Activated CD8-positive, alpha-beta T cell treated with anti-CD3 and anti-CD28 coated beads for 36 hours (primary cell): Measurements from ENCODE around the gene MGAT4A. TPM values are rescaled to one million over a fixed set of nuclear protein-coding genes. Genes with fewer than 3 reads are reported as not detected.

ENCODE experiments used
- ATAC-seq: fragments of 200-7000 bp; cut with Tn5 transposase; one replicate; pipeline ENCODE4 v1.10.0; 2021; ENCODE audit warnings: mild to moderate bottlenecking, moderate library complexity
- CTCF ChIA-PET: fragments of 350-600 bp; sonication (Branson Sonifier 250); formaldehyde crosslinking; loops from one replicate; lab custom pipeline; 2021; ENCODE audit warnings: antibody characterized with exemption; lab: Charles Lee
- POLR2A ChIA-PET: fragments of 350-600 bp; sonication (Branson Sonifier 250); formaldehyde crosslinking; loops from one replicate; lab custom pipeline; 2021; ENCODE audit warnings: antibody characterized with exemption; lab: Charles Lee
- DNase-seq: peaks from one replicate; pipeline ENCODE4 v3.0.0-alpha.2; 2020
- H3K27ac Mint-ChIP-seq: one replicate; pipeline ENCODE4 v1.8.0; 2021; ENCODE audit warnings: mild to moderate bottlenecking, mixed read lengths
- H3K27me3 Mint-ChIP-seq: one replicate; pipeline ENCODE4 v1.8.0; 2021; ENCODE audit warnings: mixed read lengths
- H3K36me3 Mint-ChIP-seq: one replicate; pipeline ENCODE4 v1.8.0; 2021; ENCODE audit warnings: low read depth, mixed read lengths
- H3K4me1 Mint-ChIP-seq: one replicate; pipeline ENCODE4 v1.8.0; 2021; ENCODE audit warnings: low read depth, mixed read lengths
- H3K4me3 Mint-ChIP-seq: one replicate; pipeline ENCODE4 v1.8.0; 2021; ENCODE audit warnings: mild to moderate bottlenecking, moderate library complexity, mixed read lengths
- H3K9me3 Mint-ChIP-seq: one replicate; pipeline ENCODE4 v1.8.0; 2021; ENCODE audit warnings: mixed read lengths
- intact Hi-C: fragments of 100-400 bp; cut with micrococcal nuclease; formaldehyde crosslinking; loops from one replicate; pipeline ENCODE4 v1.10.0; 2022
- total RNA-seq, 2 experiments: library from RNA; stranded (reverse); gene quantifications; one replicate each; pipeline ENCODE4 v1.2.3, GENCODE V29; 2021
- TF ChIP-seq, protein P1 (sequence below): fragments of 200-600 bp; IDR thresholded peaks from one replicate; pipeline ENCODE4 v1.8.0; 2022; ENCODE audit warnings: antibody characterized with exemption, mild to moderate bottlenecking

MGAT4A gene
- total RNA-seq, 2 experiments from 2014 or later, result 57.6 to 59.0 TPM

DNA sequence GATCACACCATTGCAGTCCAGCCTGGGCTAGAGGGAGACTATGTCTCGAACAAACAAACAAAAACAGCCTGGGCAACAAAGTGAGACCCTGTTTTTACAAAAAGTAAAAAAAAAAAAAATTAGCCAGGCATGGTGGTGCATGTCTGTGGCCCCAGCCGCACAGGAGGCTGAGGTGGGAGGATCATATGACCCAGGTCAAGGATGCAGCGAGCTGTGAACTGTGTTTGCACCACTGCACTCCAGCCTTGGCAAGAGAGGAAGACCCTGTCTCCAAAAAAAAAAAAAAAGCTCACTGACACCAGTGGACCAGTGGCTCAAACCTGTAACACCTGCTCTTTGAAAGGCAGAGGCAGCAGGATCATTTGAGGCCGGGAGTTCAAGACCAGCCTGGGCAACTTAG is 82.5 kb downstream of the MGAT4A start:
- TF ChIP-seq, protein P1, sequence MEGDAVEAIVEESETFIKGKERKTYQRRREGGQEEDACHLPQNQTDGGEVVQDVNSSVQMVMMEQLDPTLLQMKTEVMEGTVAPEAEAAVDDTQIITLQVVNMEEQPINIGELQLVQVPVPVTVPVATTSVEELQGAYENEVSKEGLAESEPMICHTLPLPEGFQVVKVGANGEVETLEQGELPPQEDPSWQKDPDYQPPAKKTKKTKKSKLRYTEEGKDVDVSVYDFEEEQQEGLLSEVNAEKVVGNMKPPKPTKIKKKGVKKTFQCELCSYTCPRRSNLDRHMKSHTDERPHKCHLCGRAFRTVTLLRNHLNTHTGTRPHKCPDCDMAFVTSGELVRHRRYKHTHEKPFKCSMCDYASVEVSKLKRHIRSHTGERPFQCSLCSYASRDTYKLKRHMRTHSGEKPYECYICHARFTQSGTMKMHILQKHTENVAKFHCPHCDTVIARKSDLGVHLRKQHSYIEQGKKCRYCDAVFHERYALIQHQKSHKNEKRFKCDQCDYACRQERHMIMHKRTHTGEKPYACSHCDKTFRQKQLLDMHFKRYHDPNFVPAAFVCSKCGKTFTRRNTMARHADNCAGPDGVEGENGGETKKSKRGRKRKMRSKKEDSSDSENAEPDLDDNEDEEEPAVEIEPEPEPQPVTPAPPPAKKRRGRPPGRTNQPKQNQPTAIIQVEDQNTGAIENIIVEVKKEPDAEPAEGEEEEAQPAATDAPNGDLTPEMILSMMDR, result no peak
- H3K36me3 Mint-ChIP-seq, result peaks cover 40% of the 10 kb centered on the region
- no peak for ATAC-seq
- H3K27ac Mint-ChIP-seq, result no peak overlapping the region
- H3K4me3 Mint-ChIP-seq, result no peak overlapping the region
- peaks cover 56% of the 10 kb centered on the region for H3K4me1 Mint-ChIP-seq
- peaks cover 6% of the 10 kb centered on the region for H3K9me3 Mint-ChIP-seq
- CTCF ChIA-PET, result interaction anchor here (1.0 to 2.0 kb wide), 17 partner anchors 10 to 525 kb away, joined by 3 to 21 read pairs (median 8); no protein-coding TSS in a partner anchor
- POLR2A ChIA-PET, result interaction anchor here (0.7 kb wide), 1 partner anchor 504 kb away, joined by 3 read pairs; no protein-coding TSS in a partner anchor
- no peaks in the 10 kb centered on the region for H3K27me3 Mint-ChIP-seq
- intact Hi-C loops, result loop anchor here (2.0 to 5.0 kb wide), 2 partner anchors 119 to 188 kb away; no protein-coding TSS in a partner anchor
- no peak for DNase-seq

DNA sequence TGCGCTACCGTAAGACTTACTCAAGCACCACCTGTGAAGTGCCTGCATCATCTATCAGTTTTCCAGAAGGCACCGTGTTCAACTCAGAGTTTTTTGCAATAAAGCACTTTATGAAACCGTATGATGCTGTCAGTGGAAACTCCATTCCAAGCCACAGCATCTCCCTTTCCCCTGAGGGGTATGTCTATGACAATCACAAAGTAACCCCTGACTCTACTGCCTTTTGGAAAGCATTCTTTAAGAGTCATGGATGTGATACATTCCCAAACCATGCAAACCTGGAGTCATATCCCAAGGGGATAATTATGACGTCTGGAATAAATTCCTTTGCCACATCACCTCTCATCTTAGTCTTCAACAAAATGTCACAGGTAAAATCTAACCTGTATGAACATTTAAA is 83.3 kb downstream of the MGAT4A start:
- POLR2A ChIA-PET, result no interaction called here
- Mint-ChIP-seq H3K9me3 (peaks cover 6% of the 10 kb centered on the region), H3K4me1 (peaks cover 48% of the 10 kb centered on the region), H3K4me3 (no peak overlapping the region), H3K27ac (peak overlapping the region; percentile 33), H3K36me3 (peaks cover 33% of the 10 kb centered on the region), H3K27me3 (no peaks in the 10 kb centered on the region)
- CTCF ChIA-PET, result interaction anchor here (1.2 to 2.3 kb wide), 4 partner anchors 9 to 63 kb away, joined by 3 to 5 read pairs (median 4); no protein-coding TSS in a partner anchor
- TF ChIP-seq, protein P1, result no peak
- DNase-seq (no peak), ATAC-seq (no peak)
- intact Hi-C loops, result loop anchor here (2.0 to 5.0 kb wide), 2 partner anchors 120 to 189 kb away; no protein-coding TSS in a partner anchor

DNA sequence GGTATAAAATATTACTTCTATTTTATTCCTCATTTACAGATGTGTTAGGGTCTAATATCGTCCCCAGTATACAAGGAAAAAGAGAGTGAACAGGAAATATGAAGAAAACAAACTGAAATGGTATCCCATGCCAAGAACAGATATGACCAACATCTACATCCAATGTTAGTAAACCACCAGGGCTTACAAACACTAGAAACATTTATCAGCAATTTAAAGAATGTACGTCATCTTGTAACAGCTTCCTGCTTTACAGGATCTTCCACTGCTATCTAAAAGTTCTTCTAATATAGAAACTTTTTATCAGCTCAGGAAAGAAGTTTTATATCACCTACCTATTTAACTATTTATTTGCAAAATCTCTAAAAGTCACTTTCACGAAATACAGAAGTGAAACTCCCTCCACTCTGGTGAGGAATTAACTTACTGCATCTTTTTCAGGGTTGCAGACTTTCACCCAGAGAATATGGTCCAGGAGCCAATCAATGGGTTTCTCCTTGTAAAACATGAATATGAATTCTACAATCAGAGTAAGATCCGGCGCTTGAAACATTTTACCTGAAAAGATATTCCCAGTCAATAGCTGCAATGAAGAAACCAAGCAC is 87.3 kb downstream of the MGAT4A start:
- Mint-ChIP-seq H3K27ac (peak overlapping the region; percentile 37), H3K36me3 (peaks cover 18% of the 10 kb centered on the region), H3K9me3 (no peaks in the 10 kb centered on the region), H3K27me3 (no peaks in the 10 kb centered on the region), H3K4me1 (peaks cover 20% of the 10 kb centered on the region), H3K4me3 (no peak overlapping the region)
- ATAC-seq, result no peak
- ChIA-PET POLR2A (no interaction called here), CTCF (interaction anchor here (2.3 to 2.6 kb wide), 2 partner anchors 9 to 179 kb away, joined by 6 to 14 read pairs; no protein-coding TSS in a partner anchor)
- TF ChIP-seq, protein P1, result no peak
- intact Hi-C loops, result no loop called here
- no peak for DNase-seq

DNA sequence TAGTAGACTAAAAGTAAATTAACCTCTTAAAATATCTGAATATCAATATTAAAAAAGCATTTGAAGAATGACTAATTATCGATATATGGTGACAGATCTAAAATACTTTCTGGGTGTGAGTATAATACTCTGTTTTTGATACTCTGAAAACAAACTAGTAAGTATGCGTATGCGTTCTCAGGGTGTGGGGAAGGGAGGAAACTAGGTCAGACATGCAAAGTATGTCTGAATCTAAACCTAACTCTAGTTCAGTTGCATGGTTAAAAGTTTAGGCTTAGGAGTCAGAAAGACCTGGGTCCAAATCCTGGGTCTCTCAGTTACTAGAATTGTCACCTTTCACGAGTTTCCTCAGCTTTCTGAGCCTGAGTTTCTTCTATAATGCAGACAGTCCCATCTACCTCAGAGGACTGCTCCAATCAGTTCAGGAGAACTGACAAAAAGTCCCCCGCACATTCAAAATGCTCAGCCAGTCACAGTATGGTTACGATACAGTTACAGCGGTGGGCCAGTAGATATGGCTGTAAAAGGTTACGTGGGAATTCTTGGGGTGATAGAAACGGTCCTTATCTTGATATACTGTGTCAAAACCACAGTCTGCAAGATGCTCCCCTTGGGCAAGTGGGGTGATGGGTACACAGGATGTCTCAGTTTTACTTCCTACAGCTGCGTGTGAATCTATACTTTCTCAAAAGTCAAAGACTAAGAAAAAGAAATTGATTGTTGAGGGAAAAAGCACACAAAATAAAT is 93.4 kb downstream of the MGAT4A start:
- TF ChIP-seq, protein P1, result no peak
- ChIA-PET CTCF (interaction anchor here (5.4 kb wide), 1 partner anchor 11 kb away, joined by 21 read pairs; no protein-coding TSS in a partner anchor), POLR2A (interaction anchor here (0.9 to 1.5 kb wide), 2 partner anchors 12 to 94 kb away, joined by 3 to 5 read pairs; partner anchors contain the start of gene MGAT4A)
- Mint-ChIP-seq H3K36me3 (peaks cover 37% of the 10 kb centered on the region), H3K4me3 (peak overlapping the region; percentile 51), H3K27me3 (no peaks in the 10 kb centered on the region), H3K4me1 (peaks cover 40% of the 10 kb centered on the region), H3K27ac (peak overlapping the region; percentile 88), H3K9me3 (no peaks in the 10 kb centered on the region)
- intact Hi-C loops, result no loop called here
- peak; percentile 79 for ATAC-seq
- peak; percentile 75 for DNase-seq
